A204.1 (cell line): ENCODE data around the gene PI16.

Experiments used
- FAIRE-seq: peaks from 2 replicates; lab custom pipeline; 2012; peaks lifted over from hg19 to GRCh38; lab: Jason Lieb, UNC

The PI16 gene

GRCh38 chr6:36954262-36954931, at the start of gene PI16:
PI16 (plus strand) TSS chr6:36954738; CDS start chr6:36954761, 23 bp downstream.
- FAIRE-seq: no peak

- no peak for FAIRE-seq
Observed at GRCh38 chr6:36904851-36905393, 49.6 kb upstream of the PI16 start.

GRCh38 chr6:36906539-36907325, 47.8 kb upstream of the PI16 start:
- no peak for FAIRE-seq

- no peak for FAIRE-seq
Observed at GRCh38 chr6:36907781-36908180, 46.8 kb upstream of the PI16 start.

- no peak for FAIRE-seq
Observed at GRCh38 chr6:36908747-36909146, 45.8 kb upstream of the PI16 start.

GRCh38 chr6:36912030-36912454, 42.5 kb upstream of the PI16 start:
- FAIRE-seq: no peak

- FAIRE-seq: no peak
Observed at GRCh38 chr6:36912586-36912985, 42.0 kb upstream of the PI16 start.

- FAIRE-seq: no peak
Observed at GRCh38 chr6:36913082-36913481, 41.5 kb upstream of the PI16 start.

- FAIRE-seq: no peak
Observed at GRCh38 chr6:36914227-36914794, 40.2 kb upstream of the PI16 start.

- no peak for FAIRE-seq
Observed at GRCh38 chr6:36915599-36915998, 38.9 kb upstream of the PI16 start.

- FAIRE-seq: no peak
Observed at GRCh38 chr6:36916126-36916525, 38.4 kb upstream of the PI16 start.

- FAIRE-seq: no peak
Observed at GRCh38 chr6:36917541-36918193, 36.9 kb upstream of the PI16 start.

- FAIRE-seq: no peak
Observed at GRCh38 chr6:36920049-36920448, 34.5 kb upstream of the PI16 start.

GRCh38 chr6:36920546-36920945, 34.0 kb upstream of the PI16 start:
- no peak for FAIRE-seq

- no peak for FAIRE-seq
Observed at GRCh38 chr6:36924131-36924530, 30.4 kb upstream of the PI16 start.

GRCh38 chr6:36924778-36925374, 29.7 kb upstream of the PI16 start:
- FAIRE-seq: no peak

GRCh38 chr6:36925809-36926208, 28.7 kb upstream of the PI16 start:
- no peak for FAIRE-seq

- FAIRE-seq: no peak
Observed at GRCh38 chr6:36926708-36927513, 27.6 kb upstream of the PI16 start.

- no peak for FAIRE-seq
Observed at GRCh38 chr6:36927691-36928546, 26.6 kb upstream of the PI16 start.

- FAIRE-seq: no peak
Observed at GRCh38 chr6:36928547-36928918, 26.0 kb upstream of the PI16 start.
